Measurements from ENCODE around the gene PEX11G. TPM values are rescaled to one million over a fixed set of nuclear protein-coding genes. Genes with fewer than 3 reads are reported as not detected.

Gene PEX11G
- total and polyA plus RNA-seq, 9 donors = 0.40 to 6.0 (median 3.7) TPM

DNA sequence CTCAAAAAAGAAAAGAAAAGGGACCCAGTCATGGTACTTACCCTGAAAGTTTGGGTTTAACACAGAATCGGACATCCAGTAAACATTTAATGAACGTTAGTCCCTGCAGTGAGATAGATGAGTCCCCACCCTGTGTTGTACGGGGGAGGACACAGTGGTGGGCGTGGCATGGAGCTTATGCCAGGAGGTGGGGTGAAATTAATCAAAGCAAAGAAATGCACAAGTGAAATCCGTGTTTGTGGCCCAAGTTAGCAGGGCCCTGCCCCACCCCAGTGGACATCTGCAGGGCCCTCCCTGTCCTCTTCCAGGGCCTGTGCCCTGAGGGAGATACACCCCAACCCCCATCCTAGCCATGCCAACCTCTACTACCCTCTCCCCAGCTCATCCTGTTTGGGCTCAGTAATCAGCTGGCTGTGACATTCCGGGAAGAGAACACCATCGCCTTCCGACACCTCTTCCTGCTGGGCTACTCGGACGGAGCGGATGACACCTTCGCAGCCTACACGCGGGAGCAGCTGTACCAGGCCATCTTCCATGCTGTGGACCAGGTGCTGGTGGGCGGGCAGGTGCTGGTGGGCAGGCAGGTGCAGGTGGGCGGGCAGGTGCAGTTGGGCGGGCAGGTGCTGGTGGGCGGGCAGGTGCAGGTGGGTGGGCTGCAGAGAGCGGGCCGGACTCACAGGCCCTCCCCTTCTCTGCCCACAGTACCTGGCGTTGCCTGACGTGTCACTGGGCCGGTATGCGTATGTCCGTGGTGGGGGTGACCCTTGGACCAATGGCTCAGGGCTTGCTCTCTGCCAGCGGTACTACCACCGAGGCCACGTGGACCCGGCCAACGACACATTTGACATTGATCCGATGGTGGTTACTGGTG, 37.5 kb upstream of the PEX11G start:
- Histone ChIP-seq H3K4me3 (no peak overlapping the region), H3K9me3 (no peaks in the 10 kb centered on the region), H3K4me1 (ENCODE audit: insufficient read depth) (peaks cover 12% of the 10 kb centered on the region), H3K27ac (no peak overlapping the region), H3K27me3 (no peaks in the 10 kb centered on the region), H3K36me3 (no peaks in the 10 kb centered on the region)
- 85 to 87% (median 86%) methylated on average over 31 of the region's 31 CpGs for WGBS, 3 donors
- intact Hi-C loops (cut with DNase I) = loop anchor here in 1 of 4 donors (10.0 kb wide), 1 partner anchor 131 kb away; no protein-coding TSS in a partner anchor
- no peak for DNase-seq
- TF ChIP-seq EP300 (IDR thresholded peaks at IDR 0.05) = no peak
- no peak for TF ChIP-seq CTCF (IDR thresholded peaks at IDR 0.05)
- TF ChIP-seq POLR2A (IDR thresholded peaks at IDR 0.05) = no peak

GRCh38 chr19:7524992-7525739, 36.3 kb upstream of the PEX11G start:
- intact Hi-C loops (cut with DNase I) = loop anchor here in 1 of 4 donors (10.0 kb wide), 1 partner anchor 130 kb away; no protein-coding TSS in a partner anchor
- H3K27me3 ChIP-seq = no peaks in the 10 kb centered on the region
- H3K36me3 ChIP-seq = no peaks in the 10 kb centered on the region
- no peak overlapping the region for H3K4me3 ChIP-seq
- 89 to 92% (median 92%) methylated on average over 20 of the region's 20 CpGs for WGBS, 3 donors
- no peaks in the 10 kb centered on the region for H3K9me3 ChIP-seq
- H3K27ac ChIP-seq = no peak overlapping the region
- H3K4me1 ChIP-seq (ENCODE audit: insufficient read depth) = peaks cover 12% of the 10 kb centered on the region
- TF ChIP-seq CTCF (IDR thresholded peaks at IDR 0.05) (no peak), POLR2A (IDR thresholded peaks at IDR 0.05) (no peak), EP300 (IDR thresholded peaks at IDR 0.05) (no peak)
- no peak for DNase-seq

DNA sequence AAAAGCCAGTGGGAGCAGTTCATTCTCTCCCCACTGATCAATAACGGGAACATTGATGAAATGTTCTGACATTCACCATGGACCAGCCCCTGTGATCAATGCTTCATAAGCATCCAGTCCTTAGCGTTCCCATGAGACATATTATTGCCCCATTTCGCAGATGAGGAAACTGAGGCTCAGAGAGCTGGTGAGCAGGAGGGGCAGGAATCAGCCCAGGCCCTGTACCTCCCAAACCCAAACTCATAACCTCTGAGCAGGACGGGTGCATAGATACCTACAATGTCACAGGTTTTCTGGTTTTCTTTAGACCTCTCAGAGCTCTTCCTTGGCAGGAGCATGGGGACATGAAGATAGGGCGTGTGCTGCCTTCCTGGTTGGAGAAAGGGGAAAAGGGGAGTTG, 35.7 kb upstream of the PEX11G start:
- H3K27ac ChIP-seq = no peak overlapping the region
- H3K4me1 ChIP-seq (ENCODE audit: insufficient read depth) = peaks cover 12% of the 10 kb centered on the region
- H3K9me3 ChIP-seq = no peaks in the 10 kb centered on the region
- H3K36me3 ChIP-seq = no peaks in the 10 kb centered on the region
- TF ChIP-seq POLR2A (IDR thresholded peaks at IDR 0.05) = no peak
- H3K27me3 ChIP-seq = no peaks in the 10 kb centered on the region
- WGBS, 3 donors = 89 to 93% (median 91%) methylated on average over 5 of the region's 5 CpGs
- H3K4me3 ChIP-seq = no peak overlapping the region
- DNase-seq = no peak
- intact Hi-C loops (cut with DNase I) = loop anchor here in 1 of 4 donors (10.0 kb wide), 1 partner anchor 130 kb away; no protein-coding TSS in a partner anchor

GRCh38 chr19:7522923-7523667, 34.3 kb upstream of the PEX11G start:
- WGBS, 3 donors = 6% methylated on average over 20 to 23 of the region's 23 CpGs
- no peak overlapping the region for H3K27ac ChIP-seq

More at GRCh38 chr19:7522923-7523667, 34.3 kb upstream of the PEX11G start:
- Histone ChIP-seq H3K4me1 (ENCODE audit: insufficient read depth) (peaks cover 12% of the 10 kb centered on the region), H3K9me3 (no peaks in the 10 kb centered on the region), H3K36me3 (no peaks in the 10 kb centered on the region), H3K4me3 (peak overlapping the region; percentile 63), H3K27me3 (no peaks in the 10 kb centered on the region)
- DNase-seq = peak in 2 of 5 donors; percentile 27 to 41
- TF ChIP-seq EP300 (IDR thresholded peaks at IDR 0.05) = no peak
- TF ChIP-seq POLR2A (IDR thresholded peaks at IDR 0.05) = no peak
- no peak for TF ChIP-seq CTCF (IDR thresholded peaks at IDR 0.05)
- intact Hi-C loops (cut with DNase I) = loop anchor here in 2 of 4 donors (1.0 to 10.0 kb wide), 2 partner anchors 42 to 128 kb away; no protein-coding TSS in a partner anchor
